Bone marrow (tissue), 2 donors: ENCODE results near the gene RWDD4.

Experiments
- DNase-seq, 2 donors: peaks; one replicate each; lab custom pipeline; 2025; lab: John Stamatoyannopoulos, UW

RWDD4 gene

GRCh38 chr4:183659029-183659871, at the start of gene RWDD4, which contains the start of gene TRAPPC11:
Gene RWDD4 (minus strand): TSS chr4:183659185. CDS start chr4:183658952, 233 bp downstream.
Gene TRAPPC11 (plus strand): TSS chr4:183659293. CDS start chr4:183663868, 4,575 bp downstream.
- DNase-seq: peak; percentile 85 to 98

- no peak for DNase-seq
Measured at GRCh38 chr4:183702492-183702891, 43.5 kb upstream of the RWDD4 start.

- no peak for DNase-seq
Measured at GRCh38 chr4:183700407-183700806, 41.4 kb upstream of the RWDD4 start.

GRCh38 chr4:183698909-183699308, 39.9 kb upstream of the RWDD4 start:
- DNase-seq: no peak

- no peak for DNase-seq
Measured at GRCh38 chr4:183691897-183692296, 32.9 kb upstream of the RWDD4 start.

- no peak for DNase-seq
Measured at GRCh38 chr4:183691006-183691405, 32.0 kb upstream of the RWDD4 start.

GRCh38 chr4:183688216-183688615, 29.2 kb upstream of the RWDD4 start:
- DNase-seq: no peak

GRCh38 chr4:183686461-183686860, 27.5 kb upstream of the RWDD4 start:
- no peak for DNase-seq

GRCh38 chr4:183681119-183681518, 22.1 kb upstream of the RWDD4 start:
- no peak for DNase-seq

- no peak for DNase-seq
Measured at GRCh38 chr4:183675625-183676024, 16.6 kb upstream of the RWDD4 start.

- DNase-seq: no peak
Measured at GRCh38 chr4:183674153-183674552, 15.2 kb upstream of the RWDD4 start.

GRCh38 chr4:183670960-183671555, 12.1 kb upstream of the RWDD4 start:
- no peak for DNase-seq

- DNase-seq: no peak
Measured at GRCh38 chr4:183670251-183670650, 11.3 kb upstream of the RWDD4 start.

- DNase-seq: no peak
Measured at GRCh38 chr4:183666088-183666487, 7.1 kb upstream of the RWDD4 start.

- no peak for DNase-seq
Measured at GRCh38 chr4:183659872-183660242, 872 bp upstream of the RWDD4 start.

GRCh38 chr4:183658362-183659028, 490 bp downstream of the RWDD4 start:
- peak in 1 of 2 donors; percentile 29 for DNase-seq

GRCh38 chr4:183657564-183657963, 1.4 kb downstream of the RWDD4 start:
- no peak for DNase-seq

- no peak for DNase-seq
Measured at GRCh38 chr4:183645326-183645725, 13.7 kb downstream of the RWDD4 start.

- no peak for DNase-seq
Measured at GRCh38 chr4:183639291-183639690, 19.7 kb downstream of the RWDD4 start.

- no peak for DNase-seq
Measured at GRCh38 chr4:183638436-183638835, 20.5 kb downstream of the RWDD4 start.

GRCh38 chr4:183637461-183637860, 21.5 kb downstream of the RWDD4 start:
- DNase-seq: no peak

- no peak for DNase-seq
Measured at GRCh38 chr4:183636923-183637322, 22.1 kb downstream of the RWDD4 start.

GRCh38 chr4:183636503-183636902, 22.5 kb downstream of the RWDD4 start:
- no peak for DNase-seq
